ENCODE results near the gene MCU. TPM values are rescaled to one million over a fixed set of nuclear protein-coding genes. Genes with fewer than 3 reads are reported as not detected.

Gene MCU
- total and polyA plus RNA-seq, 2 donors (not counting 1 experiment from before 2014, with no cell fraction given), result 11.7 to 21.1 TPM

DNA sequence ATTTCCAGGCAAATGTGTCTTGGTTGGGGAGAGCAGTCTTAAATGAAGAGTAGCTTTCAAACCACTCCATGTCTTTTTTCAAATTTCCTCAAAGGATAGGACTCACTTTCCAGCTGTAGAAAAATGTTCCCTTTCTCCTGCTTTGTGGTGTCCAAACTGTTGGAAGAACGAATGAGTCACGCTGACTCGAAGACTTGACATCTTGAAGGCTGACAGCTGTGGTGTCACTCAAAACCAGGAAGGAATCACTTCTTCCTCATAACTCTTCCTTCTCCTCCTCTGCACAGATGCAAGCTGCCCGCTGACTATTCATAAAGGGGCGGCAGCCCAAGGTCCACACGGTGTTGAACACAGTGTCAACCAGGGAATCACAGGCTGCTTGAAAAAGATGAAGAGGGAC lies 243.4 kb downstream of the MCU start:
- no peaks in the 10 kb centered on the region for H3K27me3 ChIP-seq (replicated peaks in 1 of 4; ENCODE audit: control extremely low read depth in 1 of 4, control insufficient read depth in 3 of 4, insufficient read depth in 4 of 4, low read length in 3 of 4)
- H3K9ac ChIP-seq (ENCODE audit: low read length), result no peak overlapping the region
- H3K79me2 ChIP-seq (ENCODE audit: control insufficient read depth, insufficient read depth, low read length), result no peaks in the 10 kb centered on the region
- Mint-ChIP-seq H3K27me3 (peaks cover 11% of the 10 kb centered on the region), H3K27ac (no peak overlapping the region), H3K4me3 (no peak overlapping the region), H3K4me1 (no peaks in the 10 kb centered on the region), H3K9me3 (ENCODE audit: insufficient read depth) (no peaks in the 10 kb centered on the region)
- no peaks in the 10 kb centered on the region for H3K9me3 ChIP-seq (ENCODE audit: control extremely low read depth in 1 of 3, control insufficient read depth in 2 of 3, insufficient read depth in 1 of 3, low read length in 2 of 3)
- POLR2A ChIA-PET, result no interaction called here
- no peaks in the 10 kb centered on the region for H4K20me1 ChIP-seq (ENCODE audit: control insufficient read depth, insufficient read depth, low read length, poor library complexity, severe bottlenecking)
- ATAC-seq (ENCODE audit: low read depth), result no peak
- WGBS (ENCODE audit: insufficient coverage), result 100% methylated on average over 4 of the region's 6 CpGs
- no peak overlapping the region for H3K27ac ChIP-seq (ENCODE audit: low read length in 2 of 2)
- intact Hi-C loops (cut with micrococcal nuclease), result no loop called here
- no peaks in the 10 kb centered on the region for H3K36me3 ChIP-seq (replicated peaks in 1 of 2; ENCODE audit: control extremely low read depth in 1 of 2, control insufficient read depth in 1 of 2, extremely low read depth in 1 of 2, insufficient read depth in 2 of 2, low read length in 1 of 2)
- H3K4me1 ChIP-seq (ENCODE audit: control insufficient read depth in 2 of 2, insufficient read depth in 2 of 2, low read length in 2 of 2), result no peaks in the 10 kb centered on the region
- DNase-seq, result no peak
- no peak overlapping the region for H2AFZ ChIP-seq (ENCODE audit: insufficient read depth, low read depth, low read length, poor library complexity, severe bottlenecking)
- no peak for TF ChIP-seq EZH2 (IDR thresholded peaks at IDR 0.05; ENCODE audit: borderline replicate concordance, insufficient read depth, low read depth, low read length, poor library complexity, severe bottlenecking)
- TF ChIP-seq, protein P1, sequence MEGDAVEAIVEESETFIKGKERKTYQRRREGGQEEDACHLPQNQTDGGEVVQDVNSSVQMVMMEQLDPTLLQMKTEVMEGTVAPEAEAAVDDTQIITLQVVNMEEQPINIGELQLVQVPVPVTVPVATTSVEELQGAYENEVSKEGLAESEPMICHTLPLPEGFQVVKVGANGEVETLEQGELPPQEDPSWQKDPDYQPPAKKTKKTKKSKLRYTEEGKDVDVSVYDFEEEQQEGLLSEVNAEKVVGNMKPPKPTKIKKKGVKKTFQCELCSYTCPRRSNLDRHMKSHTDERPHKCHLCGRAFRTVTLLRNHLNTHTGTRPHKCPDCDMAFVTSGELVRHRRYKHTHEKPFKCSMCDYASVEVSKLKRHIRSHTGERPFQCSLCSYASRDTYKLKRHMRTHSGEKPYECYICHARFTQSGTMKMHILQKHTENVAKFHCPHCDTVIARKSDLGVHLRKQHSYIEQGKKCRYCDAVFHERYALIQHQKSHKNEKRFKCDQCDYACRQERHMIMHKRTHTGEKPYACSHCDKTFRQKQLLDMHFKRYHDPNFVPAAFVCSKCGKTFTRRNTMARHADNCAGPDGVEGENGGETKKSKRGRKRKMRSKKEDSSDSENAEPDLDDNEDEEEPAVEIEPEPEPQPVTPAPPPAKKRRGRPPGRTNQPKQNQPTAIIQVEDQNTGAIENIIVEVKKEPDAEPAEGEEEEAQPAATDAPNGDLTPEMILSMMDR (IDR thresholded peaks at IDR 0.05), result no peak
- CTCF ChIA-PET, result no interaction called here
- no peak overlapping the region for H3K4me2 ChIP-seq (replicated peaks; ENCODE audit: low read depth, low read length, poor library complexity, severe bottlenecking)
- no peak overlapping the region for H3K4me3 ChIP-seq (ENCODE audit: control extremely low read depth in 1 of 5, extremely low read depth in 1 of 5, insufficient read depth in 1 of 5, low read depth in 2 of 5, low read length in 4 of 5)

Small RNA genes within 50 kb of the gene (small RNA-seq; reads per million reads assigned to genes)
- gene MIR4676 (ENCODE audit: insufficient read length, low read depth, low replicate concordance), result not detected
- not detected for gene RF00019 (ENCODE audit: insufficient read length, low read depth, low replicate concordance)

Other genes with a start within 250 kb of the MCU start
- 34.7 and 42.9 TPM in 2 replicates for gene MICU1, start 66.1 kb upstream of the MCU start, total RNA-seq
- gene MICU1, start 66.1 kb upstream of the MCU start, polyA plus RNA-seq, result 7.9 and 12.0 TPM in 2 replicates
- not detected in 2 replicates for gene OIT3, start 201.6 kb downstream of the MCU start, total RNA-seq
- gene OIT3, start 201.6 kb downstream of the MCU start, polyA plus RNA-seq, result 0.04 TPM in 1 of 2 replicates, not detected in the other

Measured in B cell (primary cell).